SK-N-SH treated with all-trans-retinoic acid at 6 μM for 48 hours (cell line): Measurements from ENCODE around the gene CABLES1.

Experiments
- ATAC-seq: fragments of 200-7000 bp; cut with Tn5 transposase; 3 replicates; pipeline ENCODE4 v1.9.1; 2020; ENCODE audit warnings: mild to moderate bottlenecking, moderate library complexity
- ARNTL ChIP-seq: fragments of 450-650 bp; formaldehyde crosslinking; IDR thresholded peaks from 2 replicates; pipeline ENCODE4 v1.5.0; 2020; ENCODE audit warnings: low read depth, mild to moderate bottlenecking, moderate library complexity, borderline replicate concordance
- BACH2 ChIP-seq: fragments of 250-450 bp; sonication (Bioruptor Pico); IDR thresholded peaks from 2 replicates; pipeline ENCODE4 v1.9.0; 2021; ENCODE audit warnings: mild to moderate bottlenecking, borderline replicate concordance
- ESRRG ChIP-seq: fragments of 250-450 bp; sonication (Bioruptor Pico); IDR thresholded peaks from 2 replicates; pipeline ENCODE4 v1.6.1; 2021; ENCODE audit warnings: mild to moderate bottlenecking
- GLIS3 ChIP-seq: fragments of 250-450 bp; sonication (Bioruptor Pico); IDR thresholded peaks from 2 replicates; pipeline ENCODE4 v1.5.0; 2020; ENCODE audit warnings: mild to moderate bottlenecking, moderate library complexity
- ISL1 ChIP-seq: fragments of 250-450 bp; sonication (Bioruptor Pico); IDR thresholded peaks from 2 replicates; pipeline ENCODE4 v2.1.2; 2022; ENCODE audit warnings: mild to moderate bottlenecking, moderate library complexity
- OSR1 ChIP-seq: fragments of 250-450 bp; sonication (Bioruptor Pico); IDR thresholded peaks from 2 replicates; pipeline ENCODE4 v1.8.0; 2022; ENCODE audit warnings: moderate library complexity, mild to moderate bottlenecking, inconsistent platforms
- PATZ1 ChIP-seq: fragments of 250-450 bp; sonication (Bioruptor Pico); IDR thresholded peaks from 2 replicates; pipeline ENCODE4 v1.8.0; 2020; ENCODE audit warnings: mild to moderate bottlenecking, moderate library complexity, borderline replicate concordance
- POU6F1 ChIP-seq: fragments of 250-450 bp; sonication (Bioruptor Pico); IDR thresholded peaks from 2 replicates; pipeline ENCODE4 v1.8.0; 2021; ENCODE audit warnings: low read depth, mild to moderate bottlenecking, moderate library complexity, borderline replicate concordance
- PPARA ChIP-seq: fragments of 250-450 bp; sonication (Bioruptor Pico); IDR thresholded peaks from 2 replicates; pipeline ENCODE4 v1.5.0; 2020; ENCODE audit warnings: mild to moderate bottlenecking, borderline replicate concordance
- RARB ChIP-seq: fragments of 250-450 bp; sonication (Bioruptor Pico); IDR thresholded peaks from 2 replicates; pipeline ENCODE4 v1.8.0; 2021; ENCODE audit warnings: mild to moderate bottlenecking, moderate library complexity
- SNAI2 ChIP-seq: fragments of 250-450 bp; sonication (Bioruptor Pico); IDR thresholded peaks from 2 replicates; pipeline ENCODE4 v1.5.0; 2020; ENCODE audit warnings: mild to moderate bottlenecking, moderate library complexity
- TCF4 ChIP-seq: fragments of 250-450 bp; sonication (Bioruptor Pico); IDR thresholded peaks from 2 replicates; pipeline ENCODE4 v1.8.0; 2021; ENCODE audit warnings: mild to moderate bottlenecking, moderate library complexity, borderline replicate concordance
- TSHZ2 ChIP-seq: fragments of 250-450 bp; sonication (Bioruptor Pico); IDR thresholded peaks from 2 replicates; pipeline ENCODE4 v1.5.0; 2020; ENCODE audit warnings: mild to moderate bottlenecking, moderate library complexity
- ZC3H10 ChIP-seq: fragments of 250-450 bp; sonication (Bioruptor Pico); IDR thresholded peaks from 2 replicates; pipeline ENCODE4 v1.5.1; 2021; ENCODE audit warnings: mild to moderate bottlenecking, moderate library complexity
- ZFP3 ChIP-seq: fragments of 250-450 bp; sonication (Bioruptor Pico); IDR thresholded peaks from 2 replicates; pipeline ENCODE4 v1.5.0; 2020; ENCODE audit warnings: mild to moderate bottlenecking, moderate library complexity
- ZFP30 ChIP-seq: fragments of 450-650 bp; formaldehyde crosslinking; IDR thresholded peaks from 2 replicates; pipeline ENCODE4 v1.5.0; 2022; ENCODE audit warnings: mild to moderate bottlenecking, moderate library complexity
- ZNF70 ChIP-seq: fragments of 450-650 bp; formaldehyde crosslinking; IDR thresholded peaks from 2 replicates; pipeline ENCODE4 v1.5.0; 2020; ENCODE audit warnings: mild to moderate bottlenecking, moderate library complexity
- ZNF8 ChIP-seq: fragments of 450-650 bp; formaldehyde crosslinking; IDR thresholded peaks from 2 replicates; pipeline ENCODE4 v1.5.0; 2020; ENCODE audit warnings: mild to moderate bottlenecking, moderate library complexity
- TF ChIP-seq, protein P1 (sequence below): fragments of 250-450 bp; sonication (Bioruptor Pico); IDR thresholded peaks from 2 replicates; pipeline ENCODE4 v1.5.1; 2020; ENCODE audit warnings: low read depth, mild to moderate bottlenecking, moderate library complexity

CABLES1 gene

DNA sequence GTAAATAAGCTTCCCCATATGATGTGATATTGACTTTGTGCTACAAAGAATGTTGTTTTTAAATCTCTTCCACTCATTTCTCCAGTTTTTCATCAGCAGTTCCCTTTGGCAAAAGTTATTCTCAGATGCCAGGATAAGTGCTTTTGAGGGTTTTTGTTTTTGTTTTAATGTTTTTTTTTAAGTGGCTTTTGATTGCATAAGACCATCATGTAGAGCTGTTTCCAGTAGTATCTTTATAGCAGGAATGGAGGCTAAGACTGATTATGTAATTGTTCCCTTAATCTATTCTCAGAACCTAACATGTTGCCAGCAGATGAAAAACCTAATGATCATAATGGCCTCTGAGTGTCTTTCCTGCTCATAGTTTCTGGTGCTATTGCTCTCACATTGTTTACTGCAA lies 77.9 kb downstream of the CABLES1 start (continued):
- TF ChIP-seq PATZ1 (no peak), ESRRG (CRISPR knock-in tag) (no peak), TCF4 (CRISPR knock-in tag) (no peak)

GRCh38 chr18:23217781-23218180 lies 82.5 kb downstream of the CABLES1 start:
- ATAC-seq: no peak
- TF ChIP-seq GLIS3 (CRISPR knock-in tag) (no peak), ZNF8 (CRISPR knock-in tag) (no peak), PPARA (no peak), OSR1 (CRISPR knock-in tag) (no peak), ZFP3 (CRISPR knock-in tag) (no peak), ISL1 (no peak), BACH2 (CRISPR knock-in tag) (no peak), ESRRG (CRISPR knock-in tag) (no peak), ZC3H10 (CRISPR knock-in tag) (no peak), ARNTL (no peak), RARB (CRISPR knock-in tag) (no peak), ZNF70 (no peak), TSHZ2 (CRISPR knock-in tag) (no peak), SNAI2 (no peak)
- TF ChIP-seq, protein P1, sequence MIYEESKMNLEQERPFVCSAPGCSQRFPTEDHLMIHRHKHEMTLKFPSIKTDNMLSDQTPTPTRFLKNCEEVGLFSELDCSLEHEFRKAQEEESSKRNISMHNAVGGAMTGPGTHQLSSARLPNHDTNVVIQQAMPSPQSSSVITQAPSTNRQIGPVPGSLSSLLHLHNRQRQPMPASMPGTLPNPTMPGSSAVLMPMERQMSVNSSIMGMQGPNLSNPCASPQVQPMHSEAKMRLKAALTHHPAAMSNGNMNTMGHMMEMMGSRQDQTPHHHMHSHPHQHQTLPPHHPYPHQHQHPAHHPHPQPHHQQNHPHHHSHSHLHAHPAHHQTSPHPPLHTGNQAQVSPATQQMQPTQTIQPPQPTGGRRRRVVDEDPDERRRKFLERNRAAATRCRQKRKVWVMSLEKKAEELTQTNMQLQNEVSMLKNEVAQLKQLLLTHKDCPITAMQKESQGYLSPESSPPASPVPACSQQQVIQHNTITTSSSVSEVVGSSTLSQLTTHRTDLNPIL (CRISPR knock-in tag): no peak
- TF ChIP-seq, all 23 proteins: peak for 0

DNA sequence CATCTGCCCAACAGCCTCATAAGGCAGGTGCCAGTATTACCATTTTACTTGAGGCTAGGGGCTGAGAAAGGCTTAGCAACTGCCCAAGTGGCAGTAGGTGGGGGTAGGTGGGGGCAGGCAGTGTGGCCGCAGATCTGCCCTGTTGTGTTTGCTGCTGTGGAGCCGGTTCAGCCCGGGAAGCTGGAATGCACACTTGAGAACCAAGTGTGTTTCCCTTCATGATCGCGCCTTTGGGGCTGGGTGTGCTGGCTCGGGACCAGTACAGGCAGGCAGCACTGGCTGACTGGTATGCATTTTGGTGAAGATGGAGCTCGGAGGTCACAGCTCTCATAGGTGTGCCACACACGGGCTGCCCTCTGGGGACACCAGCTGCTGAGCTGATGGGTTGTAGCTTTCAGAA lies 85.1 kb downstream of the CABLES1 start:
- no peak for ATAC-seq
- TF ChIP-seq SNAI2 (no peak), OSR1 (CRISPR knock-in tag) (no peak), GLIS3 (CRISPR knock-in tag) (no peak), BACH2 (CRISPR knock-in tag) (no peak), ISL1 (no peak), ZC3H10 (CRISPR knock-in tag) (no peak), TCF4 (CRISPR knock-in tag) (no peak), ARNTL (no peak), ZNF8 (CRISPR knock-in tag) (no peak), POU6F1 (CRISPR knock-in tag) (no peak)

- ATAC-seq: no peak
- TF ChIP-seq PPARA: no peak
- TF ChIP-seq ZC3H10 (CRISPR knock-in tag): no peak
- TF ChIP-seq PATZ1: no peak
- no peak for TF ChIP-seq RARB (CRISPR knock-in tag)
- TF ChIP-seq ESRRG (CRISPR knock-in tag): no peak
- TF ChIP-seq ARNTL: no peak
- TF ChIP-seq, protein P1 (CRISPR knock-in tag): no peak
- TF ChIP-seq ZFP30 (CRISPR knock-in tag): no peak
- no peak for TF ChIP-seq TCF4 (CRISPR knock-in tag)
- no peak for TF ChIP-seq BACH2 (CRISPR knock-in tag)
- no peak for TF ChIP-seq GLIS3 (CRISPR knock-in tag)
- no peak for TF ChIP-seq TSHZ2 (CRISPR knock-in tag)
Observed at GRCh38 chr18:23223641-23224040, 88.4 kb downstream of the CABLES1 start.
